GM12878 (cell line): ENCODE results near the gene STK32B. TPM values are rescaled to one million over a fixed set of nuclear protein-coding genes. Genes with fewer than 3 reads are reported as not detected.

Experiments
- ATAC-seq: fragments of 200-7000 bp; cut with Tn5 transposase; 3 replicates; pipeline ENCODE4 v1.9.1; 2020; ENCODE audit warnings: mild to moderate bottlenecking, moderate library complexity
- BruUV-seq: library from RNA; stranded (reverse); fragments of 400-500 nt; replicated peaks from 2 replicates; lab custom pipeline; 2021; lab: Mats Ljungman, UMichigan
- CTCF ChIA-PET: fragments of 300-600 bp; sonication (Branson Sonifier 250); formaldehyde crosslinking; extraction: SDS; loops from one replicate; lab custom pipeline; 2021; ENCODE audit warnings: inconsistent platforms; lab: Yijun Ruan, JAX
- POLR2A ChIA-PET: fragments of 350-600 bp; formaldehyde crosslinking; extraction: SDS; loops from one replicate; lab custom pipeline; 2021; ENCODE audit warnings: inconsistent platforms; lab: Charles Lee
- RAD21 ChIA-PET: fragments of 300-600 bp; sonication (Branson Sonifier 250); formaldehyde crosslinking; loops from one replicate; lab custom pipeline; 2023; ENCODE audit warnings: antibody characterized with exemption; ENCODE audit not compliant: unreplicated experiment; lab: Charles Lee
- SMC1A ChIA-PET: fragments of 300-600 bp; sonication (Branson Sonifier 250); formaldehyde crosslinking; loops from one replicate; lab custom pipeline; 2023; ENCODE audit not compliant: unreplicated experiment, uncharacterized antibody; lab: Charles Lee
- DNase-seq: peaks from one replicate; pipeline ENCODE4 v3.0.0-alpha.2; 2011; ENCODE audit warnings: low read depth, low spot score
- FAIRE-seq: peaks from 3 replicates; lab custom pipeline; 2011; peaks lifted over from hg19 to GRCh38; lab: Jason Lieb, UNC
- H2AFZ ChIP-seq: 2 replicates; pipeline ENCODE4 v1.6.0; 2011; ENCODE audit warnings: low read depth, low read length, control low read depth; ENCODE audit not compliant: control insufficient read depth
- H3K27ac ChIP-seq: 2 replicates; pipeline ENCODE4 v1.5.1; 2011; ENCODE audit warnings: control low read depth; ENCODE audit not compliant: control insufficient read depth, insufficient read depth
- H3K27me3 ChIP-seq, 2 experiments: replicated peaks in 1 of 2; 2 replicates each; pipeline versions ENCODE4 v1.6.0 to v1.6.1; 2011; ENCODE audit warnings: low read length in 1 of 2; ENCODE audit not compliant: control insufficient read depth in 2 of 2, insufficient read depth in 2 of 2
- H3K36me3 ChIP-seq, 2 experiments: 2 replicates each; pipeline ENCODE4 v1.5.1; 2011; ENCODE audit warnings: low read length in 1 of 2; ENCODE audit not compliant: control insufficient read depth in 2 of 2, insufficient read depth in 2 of 2
- H3K4me1 ChIP-seq: 2 replicates; pipeline ENCODE4 v1.6.1; 2011; ENCODE audit warnings: mild to moderate bottlenecking, low read length, moderate library complexity, mixed read lengths; ENCODE audit not compliant: control insufficient read depth, insufficient read depth
- H3K4me2 ChIP-seq: 2 replicates; pipeline ENCODE4 v1.6.0; 2011; ENCODE audit warnings: control low read depth; ENCODE audit not compliant: control insufficient read depth, insufficient read depth
- H3K4me3 ChIP-seq: fragments of 200-600 bp; sonication (generic); 2 replicates; pipeline ENCODE4 v1.5.1; 2016
- H3K79me2 ChIP-seq: 2 replicates; pipeline ENCODE4 v1.6.0; 2011; ENCODE audit warnings: low read length; ENCODE audit not compliant: control insufficient read depth, insufficient read depth
- H3K9ac ChIP-seq: 2 replicates; pipeline ENCODE4 v1.8.0; 2011; ENCODE audit warnings: low read length, control low read depth, mixed read lengths; ENCODE audit not compliant: control insufficient read depth, insufficient read depth
- H3K9me3 ChIP-seq: replicated peaks from 3 replicates; pipeline ENCODE4 v1.5.1; 2011; ENCODE audit warnings: mild to moderate bottlenecking, low read length; ENCODE audit not compliant: control insufficient read depth, insufficient read depth
- H4K20me1 ChIP-seq: 2 replicates; pipeline ENCODE4 v1.6.0; 2011; ENCODE audit not compliant: control insufficient read depth, insufficient read depth
- BCL11A ChIP-seq: IDR thresholded peaks from 2 replicates; pipeline ENCODE4 v1.6.1; 2011; ENCODE audit warnings: low read depth, low read length
- CBFB ChIP-seq: IDR thresholded peaks from 2 replicates; pipeline ENCODE4 v1.6.1; 2016; ENCODE audit warnings: antibody characterized with exemption, low read depth
- CEBPB ChIP-seq, 2 experiments: fragments of 150-350 bp in 1 of 2; IDR thresholded peaks; 2 replicates each; pipeline ENCODE4 v1.6.1; 2012 to 2014; ENCODE audit warnings: low read depth in 2 of 2, low read length in 2 of 2, borderline replicate concordance in 1 of 2, inconsistent platforms in 1 of 2
- NFXL1 ChIP-seq: fragments of 450-650 bp; IDR thresholded peaks from 2 replicates; pipeline ENCODE4 v1.6.1; 2017; ENCODE audit warnings: antibody characterized with exemption, mild to moderate bottlenecking, borderline replicate concordance
- NR2C1 ChIP-seq: fragments of 450-650 bp; IDR thresholded peaks from 2 replicates; pipeline ENCODE4 v1.6.1; 2017; ENCODE audit warnings: antibody characterized with exemption, mild to moderate bottlenecking, moderate library complexity
- PML ChIP-seq: IDR thresholded peaks from 2 replicates; pipeline ENCODE4 v1.6.1; 2012; ENCODE audit warnings: low read length, inconsistent platforms
- RFX5 ChIP-seq: IDR thresholded peaks from 2 replicates; pipeline ENCODE4 v1.6.1; 2011; ENCODE audit warnings: low read depth, low read length, improper control_type of control experiment
- WGBS: methylation state at CpG from one replicate; pipeline ENCODE4 v1.1.6; 2016; ENCODE audit warnings: low lambda C conversion rate; ENCODE audit not compliant: insufficient replicate concordance, insufficient coverage; ENCODE audit errors: missing lambda C conversion rate; 5-methylcytosine and 5-hydroxymethylcytosine counted together
- in situ Hi-C: fragments of 300-500 bp; cut with MboI; formaldehyde crosslinking; loops from 9 replicates; pipeline ENCODE4 v1.14.3; 2018; ENCODE audit warnings: mixed read lengths
- intact Hi-C: fragments of 100-400 bp; cut with micrococcal nuclease; formaldehyde crosslinking; loops from one replicate; pipeline ENCODE4 v1.14.2; 2022; ENCODE audit not compliant: unreplicated experiment
- polyA plus RNA-seq, 11 experiments: library from polyadenylated mRNA; depleted of rRNA in 4 of 11; unstranded in 6 of 11; stranded (reverse) in 5 of 11; fragments of >200 nt; fragmentation: Nextera tagmentation in 4 of 11; fragmentation: Illumina TruSeq in 1 of 11; extraction: Ambion mirVana in 4 of 11; extraction: Trizol in 1 of 11; gene quantifications; 1 replicate in 1 of 11; 2 replicates in 10 of 11; pipeline versions ENCODE4 v1.2.1 to v1.2.3, GENCODE V29; 2011 to 2016; ENCODE audit warnings: inconsistent platforms in 2 of 11, missing spikeins in 2 of 11, low read depth in 1 of 11
- total RNA-seq, 4 experiments: library from RNA; depleted of rRNA in 3 of 4; stranded (reverse); fragments of >200 nt in 3 of 4; fragmentation: Illumina TruSeq in 1 of 4; extraction: Trizol in 1 of 4; gene quantifications; 2 replicates each; pipeline versions ENCODE4 v1.2.1 to v1.2.3, GENCODE V29; 2013 to 2021
- TF ChIP-seq, protein P1 (sequence below): fragments of 450-650 bp; IDR thresholded peaks from 2 replicates; pipeline ENCODE4 v1.6.1; 2017; ENCODE audit warnings: mild to moderate bottlenecking, moderate library complexity
- TF ChIP-seq, protein P2 (sequence below), 3 experiments: IDR thresholded peaks in 2 of 3; conservative IDR thresholded peaks in 1 of 3; 2 replicates each; pipeline ENCODE4 v1.5.1; 2011; ENCODE audit warnings: low read depth in 3 of 3, low read length in 3 of 3, mild to moderate bottlenecking in 3 of 3, control low read depth in 2 of 3, moderate library complexity in 2 of 3, inconsistent platforms in 1 of 3, mixed read lengths in 1 of 3; ENCODE audit not compliant: control insufficient read depth in 2 of 3, insufficient read depth in 1 of 3; ENCODE audit errors: extremely low read depth in 1 of 3
- TF ChIP-seq, protein P3 (sequence below): fragments of 450-650 bp; formaldehyde crosslinking; IDR thresholded peaks from 2 replicates; pipeline ENCODE4 v1.5.0; 2022; ENCODE audit warnings: mild to moderate bottlenecking, missing genetic modification characterization
- TF ChIP-seq, protein P4 (sequence below): fragments of 450-650 bp; IDR thresholded peaks from 2 replicates; pipeline ENCODE4 v1.6.1; 2017; ENCODE audit warnings: mild to moderate bottlenecking, moderate library complexity

STK32B gene
- total and polyA plus RNA-seq, 10 of the 15 experiments (the other 5 are each of a cell fraction or from before 2014, with no cell fraction given) = 0.04 to 0.12 (median 0.08) TPM; not detected in 7

DNA sequence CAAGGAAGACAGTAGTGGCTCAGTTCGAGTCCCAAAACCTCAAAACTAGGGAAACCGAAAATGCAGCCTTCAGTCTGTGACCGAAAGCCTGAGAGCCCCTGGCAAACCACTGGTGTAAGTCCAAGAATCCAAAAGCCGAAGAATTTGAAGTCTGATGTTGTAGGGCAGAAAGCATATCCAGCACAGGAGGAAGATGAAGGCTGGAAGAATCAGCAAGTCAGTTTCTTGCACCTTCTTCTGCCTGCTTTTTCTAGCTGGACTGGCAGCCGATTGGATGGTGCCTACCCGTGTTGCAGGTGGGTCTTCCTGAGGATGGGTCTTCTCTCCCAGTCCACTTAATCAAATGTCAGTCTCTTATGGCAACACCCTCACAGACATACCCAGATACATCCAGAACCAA is 95.0 kb downstream of the STK32B start:
- in situ Hi-C loops (no loop called here), intact Hi-C loops (loop anchor here (10.0 kb wide), 1 partner anchor 151 kb away; no protein-coding TSS in a partner anchor)
- Histone ChIP-seq H3K4me2 (no peak overlapping the region), H3K9me3 (no peaks in the 10 kb centered on the region), H3K4me1 (no peaks in the 10 kb centered on the region), H2AFZ (no peak overlapping the region), H3K4me3 (no peak overlapping the region), H3K9ac (no peak overlapping the region), H3K27me3 (no peaks in the 10 kb centered on the region), H3K27ac (no peak overlapping the region), H3K79me2 (no peaks in the 10 kb centered on the region), H4K20me1 (no peaks in the 10 kb centered on the region), H3K36me3 (no peaks in the 10 kb centered on the region)
- no peak for FAIRE-seq
- ChIA-PET RAD21 (no interaction called here), SMC1A (no interaction called here), CTCF (no interaction called here), POLR2A (no interaction called here)
- WGBS = 20% methylated on average over 6 of the region's 6 CpGs
- BruUV-seq = no TSS peak
- no peak for DNase-seq
- ATAC-seq = no peak
- TF ChIP-seq, protein P1, sequence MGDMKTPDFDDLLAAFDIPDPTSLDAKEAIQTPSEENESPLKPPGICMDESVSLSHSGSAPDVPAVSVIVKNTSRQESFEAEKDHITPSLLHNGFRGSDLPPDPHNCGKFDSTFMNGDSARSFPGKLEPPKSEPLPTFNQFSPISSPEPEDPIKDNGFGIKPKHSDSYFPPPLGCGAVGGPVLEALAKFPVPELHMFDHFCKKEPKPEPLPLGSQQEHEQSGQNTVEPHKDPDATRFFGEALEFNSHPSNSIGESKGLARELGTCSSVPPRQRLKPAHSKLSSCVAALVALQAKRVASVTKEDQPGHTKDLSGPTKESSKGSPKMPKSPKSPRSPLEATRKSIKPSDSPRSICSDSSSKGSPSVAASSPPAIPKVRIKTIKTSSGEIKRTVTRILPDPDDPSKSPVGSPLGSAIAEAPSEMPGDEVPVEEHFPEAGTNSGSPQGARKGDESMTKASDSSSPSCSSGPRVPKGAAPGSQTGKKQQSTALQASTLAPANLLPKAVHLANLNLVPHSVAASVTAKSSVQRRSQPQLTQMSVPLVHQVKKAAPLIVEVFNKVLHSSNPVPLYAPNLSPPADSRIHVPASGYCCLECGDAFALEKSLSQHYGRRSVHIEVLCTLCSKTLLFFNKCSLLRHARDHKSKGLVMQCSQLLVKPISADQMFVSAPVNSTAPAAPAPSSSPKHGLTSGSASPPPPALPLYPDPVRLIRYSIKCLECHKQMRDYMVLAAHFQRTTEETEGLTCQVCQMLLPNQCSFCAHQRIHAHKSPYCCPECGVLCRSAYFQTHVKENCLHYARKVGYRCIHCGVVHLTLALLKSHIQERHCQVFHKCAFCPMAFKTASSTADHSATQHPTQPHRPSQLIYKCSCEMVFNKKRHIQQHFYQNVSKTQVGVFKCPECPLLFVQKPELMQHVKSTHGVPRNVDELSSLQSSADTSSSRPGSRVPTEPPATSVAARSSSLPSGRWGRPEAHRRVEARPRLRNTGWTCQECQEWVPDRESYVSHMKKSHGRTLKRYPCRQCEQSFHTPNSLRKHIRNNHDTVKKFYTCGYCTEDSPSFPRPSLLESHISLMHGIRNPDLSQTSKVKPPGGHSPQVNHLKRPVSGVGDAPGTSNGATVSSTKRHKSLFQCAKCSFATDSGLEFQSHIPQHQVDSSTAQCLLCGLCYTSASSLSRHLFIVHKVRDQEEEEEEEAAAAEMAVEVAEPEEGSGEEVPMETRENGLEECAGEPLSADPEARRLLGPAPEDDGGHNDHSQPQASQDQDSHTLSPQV = no peak
- TF ChIP-seq CBFB (no peak), RFX5 (no peak), BCL11A (no peak), NFXL1 (no peak), NR2C1 (no peak), CEBPB (IDR thresholded peaks at IDR 0.05; ENCODE audit: borderline replicate concordance in 1 of 2, low read depth in 2 of 2, low read length in 2 of 2) (no peak), PML (no peak)
- TF ChIP-seq, protein P2, sequence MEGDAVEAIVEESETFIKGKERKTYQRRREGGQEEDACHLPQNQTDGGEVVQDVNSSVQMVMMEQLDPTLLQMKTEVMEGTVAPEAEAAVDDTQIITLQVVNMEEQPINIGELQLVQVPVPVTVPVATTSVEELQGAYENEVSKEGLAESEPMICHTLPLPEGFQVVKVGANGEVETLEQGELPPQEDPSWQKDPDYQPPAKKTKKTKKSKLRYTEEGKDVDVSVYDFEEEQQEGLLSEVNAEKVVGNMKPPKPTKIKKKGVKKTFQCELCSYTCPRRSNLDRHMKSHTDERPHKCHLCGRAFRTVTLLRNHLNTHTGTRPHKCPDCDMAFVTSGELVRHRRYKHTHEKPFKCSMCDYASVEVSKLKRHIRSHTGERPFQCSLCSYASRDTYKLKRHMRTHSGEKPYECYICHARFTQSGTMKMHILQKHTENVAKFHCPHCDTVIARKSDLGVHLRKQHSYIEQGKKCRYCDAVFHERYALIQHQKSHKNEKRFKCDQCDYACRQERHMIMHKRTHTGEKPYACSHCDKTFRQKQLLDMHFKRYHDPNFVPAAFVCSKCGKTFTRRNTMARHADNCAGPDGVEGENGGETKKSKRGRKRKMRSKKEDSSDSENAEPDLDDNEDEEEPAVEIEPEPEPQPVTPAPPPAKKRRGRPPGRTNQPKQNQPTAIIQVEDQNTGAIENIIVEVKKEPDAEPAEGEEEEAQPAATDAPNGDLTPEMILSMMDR (IDR thresholded peaks at IDR 0.05 in 2 of 3, conservative IDR thresholded peaks at IDR 0.05 in 1 of 3; ENCODE audit: control insufficient read depth in 2 of 3, extremely low read depth in 1 of 3, insufficient read depth in 1 of 3, low read depth in 3 of 3, low read length in 3 of 3) = no peak
- TF ChIP-seq, protein P3, sequence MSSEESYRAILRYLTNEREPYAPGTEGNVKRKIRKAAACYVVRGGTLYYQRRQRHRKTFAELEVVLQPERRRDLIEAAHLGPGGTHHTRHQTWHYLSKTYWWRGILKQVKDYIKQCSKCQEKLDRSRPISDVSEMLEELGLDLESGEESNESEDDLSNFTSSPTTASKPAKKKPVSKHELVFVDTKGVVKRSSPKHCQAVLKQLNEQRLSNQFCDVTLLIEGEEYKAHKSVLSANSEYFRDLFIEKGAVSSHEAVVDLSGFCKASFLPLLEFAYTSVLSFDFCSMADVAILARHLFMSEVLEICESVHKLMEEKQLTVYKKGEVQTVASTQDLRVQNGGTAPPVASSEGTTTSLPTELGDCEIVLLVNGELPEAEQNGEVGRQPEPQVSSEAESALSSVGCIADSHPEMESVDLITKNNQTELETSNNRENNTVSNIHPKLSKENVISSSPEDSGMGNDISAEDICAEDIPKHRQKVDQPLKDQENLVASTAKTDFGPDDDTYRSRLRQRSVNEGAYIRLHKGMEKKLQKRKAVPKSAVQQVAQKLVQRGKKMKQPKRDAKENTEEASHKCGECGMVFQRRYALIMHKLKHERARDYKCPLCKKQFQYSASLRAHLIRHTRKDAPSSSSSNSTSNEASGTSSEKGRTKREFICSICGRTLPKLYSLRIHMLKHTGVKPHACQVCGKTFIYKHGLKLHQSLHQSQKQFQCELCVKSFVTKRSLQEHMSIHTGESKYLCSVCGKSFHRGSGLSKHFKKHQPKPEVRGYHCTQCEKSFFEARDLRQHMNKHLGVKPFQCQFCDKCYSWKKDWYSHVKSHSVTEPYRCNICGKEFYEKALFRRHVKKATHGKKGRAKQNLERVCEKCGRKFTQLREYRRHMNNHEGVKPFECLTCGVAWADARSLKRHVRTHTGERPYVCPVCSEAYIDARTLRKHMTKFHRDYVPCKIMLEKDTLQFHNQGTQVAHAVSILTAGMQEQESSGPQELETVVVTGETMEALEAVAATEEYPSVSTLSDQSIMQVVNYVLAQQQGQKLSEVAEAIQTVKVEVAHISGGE = no peak
- TF ChIP-seq, protein P4, sequence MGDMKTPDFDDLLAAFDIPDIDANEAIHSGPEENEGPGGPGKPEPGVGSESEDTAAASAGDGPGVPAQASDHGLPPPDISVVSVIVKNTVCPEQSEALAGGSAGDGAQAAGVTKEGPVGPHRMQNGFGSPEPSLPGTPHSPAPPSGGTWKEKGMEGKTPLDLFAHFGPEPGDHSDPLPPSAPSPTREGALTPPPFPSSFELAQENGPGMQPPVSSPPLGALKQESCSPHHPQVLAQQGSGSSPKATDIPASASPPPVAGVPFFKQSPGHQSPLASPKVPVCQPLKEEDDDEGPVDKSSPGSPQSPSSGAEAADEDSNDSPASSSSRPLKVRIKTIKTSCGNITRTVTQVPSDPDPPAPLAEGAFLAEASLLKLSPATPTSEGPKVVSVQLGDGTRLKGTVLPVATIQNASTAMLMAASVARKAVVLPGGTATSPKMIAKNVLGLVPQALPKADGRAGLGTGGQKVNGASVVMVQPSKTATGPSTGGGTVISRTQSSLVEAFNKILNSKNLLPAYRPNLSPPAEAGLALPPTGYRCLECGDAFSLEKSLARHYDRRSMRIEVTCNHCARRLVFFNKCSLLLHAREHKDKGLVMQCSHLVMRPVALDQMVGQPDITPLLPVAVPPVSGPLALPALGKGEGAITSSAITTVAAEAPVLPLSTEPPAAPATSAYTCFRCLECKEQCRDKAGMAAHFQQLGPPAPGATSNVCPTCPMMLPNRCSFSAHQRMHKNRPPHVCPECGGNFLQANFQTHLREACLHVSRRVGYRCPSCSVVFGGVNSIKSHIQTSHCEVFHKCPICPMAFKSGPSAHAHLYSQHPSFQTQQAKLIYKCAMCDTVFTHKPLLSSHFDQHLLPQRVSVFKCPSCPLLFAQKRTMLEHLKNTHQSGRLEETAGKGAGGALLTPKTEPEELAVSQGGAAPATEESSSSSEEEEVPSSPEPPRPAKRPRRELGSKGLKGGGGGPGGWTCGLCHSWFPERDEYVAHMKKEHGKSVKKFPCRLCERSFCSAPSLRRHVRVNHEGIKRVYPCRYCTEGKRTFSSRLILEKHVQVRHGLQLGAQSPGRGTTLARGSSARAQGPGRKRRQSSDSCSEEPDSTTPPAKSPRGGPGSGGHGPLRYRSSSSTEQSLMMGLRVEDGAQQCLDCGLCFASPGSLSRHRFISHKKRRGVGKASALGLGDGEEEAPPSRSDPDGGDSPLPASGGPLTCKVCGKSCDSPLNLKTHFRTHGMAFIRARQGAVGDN = no peak
